GM20000 (cell line): ENCODE measurements around the gene VTI1A.

ENCODE experiments used
- DNase-seq: peaks from one replicate; pipeline ENCODE4 v3.0.0; 2012; ENCODE audit warnings: low spot score
- CTCF ChIP-seq: IDR thresholded peaks from 2 replicates; pipeline ENCODE4 v1.5.1; 2012; ENCODE audit warnings: mild to moderate bottlenecking, control low read depth; ENCODE audit errors: extremely low read depth, missing control alignments

Gene VTI1A

GRCh38 chr10:112849546-112849945, 402.5 kb downstream of the VTI1A start:
- DNase-seq, result no peak
- TF ChIP-seq CTCF, result no peak

GRCh38 chr10:112851181-112851580, 404.2 kb downstream of the VTI1A start:
- no peak for TF ChIP-seq CTCF

GRCh38 chr10:112851588-112852211, 404.7 kb downstream of the VTI1A start:
- no peak for DNase-seq
- no peak for TF ChIP-seq CTCF

More at GRCh38 chr10:112851181-112851580, 404.2 kb downstream of the VTI1A start:
- no peak for DNase-seq

GRCh38 chr10:112852306-112852705, 405.3 kb downstream of the VTI1A start:
- TF ChIP-seq CTCF, result no peak

GRCh38 chr10:112855134-112855533, 408.1 kb downstream of the VTI1A start:
- no peak for TF ChIP-seq CTCF
- DNase-seq, result no peak

More at GRCh38 chr10:112852306-112852705, 405.3 kb downstream of the VTI1A start:
- DNase-seq, result no peak

- no peak for TF ChIP-seq CTCF
- DNase-seq, result no peak
Observed at GRCh38 chr10:112857493-112857892, 410.5 kb downstream of the VTI1A start.

GRCh38 chr10:112858986-112859651, 412.1 kb downstream of the VTI1A start:
- TF ChIP-seq CTCF, result no peak
- DNase-seq, result no peak
